ENCODE measurements around the gene MYH6.
"Not testable (repeated sequence)": the region's sequence is repeated elsewhere in the genome, so short reads cannot be mapped to it uniquely, and the experiment has no call there.

GRCh38 chr14:23456883-23457586, 49.0 kb upstream of the MYH6 start:
- not testable (repeated sequence) for TF ChIP-seq ZNF121 (CRISPR knock-in tag; IDR thresholded peaks at IDR 0.05); ZFP36L2 (CRISPR knock-in tag; IDR thresholded peaks at IDR 0.05); DMAP1 (CRISPR knock-in tag; IDR thresholded peaks at IDR 0.05); GATAD2A (CRISPR knock-in tag; IDR thresholded peaks at IDR 0.05); ZBTB42 (CRISPR knock-in tag; IDR thresholded peaks at IDR 0.05); ZNF451 (CRISPR knock-in tag; IDR thresholded peaks at IDR 0.05); NR2C2 (CRISPR knock-in tag; IDR thresholded peaks at IDR 0.05; ENCODE audit: borderline replicate concordance); POLR2A (IDR thresholded peaks at IDR 0.05; ENCODE audit: insufficient read depth in 1 of 2, low read depth in 2 of 2, low read length in 2 of 2)
- TF ChIP-seq, protein P1, sequence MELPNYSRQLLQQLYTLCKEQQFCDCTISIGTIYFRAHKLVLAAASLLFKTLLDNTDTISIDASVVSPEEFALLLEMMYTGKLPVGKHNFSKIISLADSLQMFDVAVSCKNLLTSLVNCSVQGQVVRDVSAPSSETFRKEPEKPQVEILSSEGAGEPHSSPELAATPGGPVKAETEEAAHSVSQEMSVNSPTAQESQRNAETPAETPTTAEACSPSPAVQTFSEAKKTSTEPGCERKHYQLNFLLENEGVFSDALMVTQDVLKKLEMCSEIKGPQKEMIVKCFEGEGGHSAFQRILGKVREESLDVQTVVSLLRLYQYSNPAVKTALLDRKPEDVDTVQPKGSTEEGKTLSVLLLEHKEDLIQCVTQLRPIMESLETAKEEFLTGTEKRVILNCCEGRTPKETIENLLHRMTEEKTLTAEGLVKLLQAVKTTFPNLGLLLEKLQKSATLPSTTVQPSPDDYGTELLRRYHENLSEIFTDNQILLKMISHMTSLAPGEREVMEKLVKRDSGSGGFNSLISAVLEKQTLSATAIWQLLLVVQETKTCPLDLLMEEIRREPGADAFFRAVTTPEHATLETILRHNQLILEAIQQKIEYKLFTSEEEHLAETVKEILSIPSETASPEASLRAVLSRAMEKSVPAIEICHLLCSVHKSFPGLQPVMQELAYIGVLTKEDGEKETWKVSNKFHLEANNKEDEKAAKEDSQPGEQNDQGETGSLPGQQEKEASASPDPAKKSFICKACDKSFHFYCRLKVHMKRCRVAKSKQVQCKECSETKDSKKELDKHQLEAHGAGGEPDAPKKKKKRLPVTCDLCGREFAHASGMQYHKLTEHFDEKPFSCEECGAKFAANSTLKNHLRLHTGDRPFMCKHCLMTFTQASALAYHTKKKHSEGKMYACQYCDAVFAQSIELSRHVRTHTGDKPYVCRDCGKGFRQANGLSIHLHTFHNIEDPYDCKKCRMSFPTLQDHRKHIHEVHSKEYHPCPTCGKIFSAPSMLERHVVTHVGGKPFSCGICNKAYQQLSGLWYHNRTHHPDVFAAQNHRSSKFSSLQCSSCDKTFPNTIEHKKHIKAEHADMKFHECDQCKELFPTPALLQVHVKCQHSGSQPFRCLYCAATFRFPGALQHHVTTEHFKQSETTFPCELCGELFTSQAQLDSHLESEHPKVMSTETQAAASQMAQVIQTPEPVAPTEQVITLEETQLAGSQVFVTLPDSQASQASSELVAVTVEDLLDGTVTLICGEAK (IDR thresholded peaks at IDR 0.05), result not testable (repeated sequence)
- TF ChIP-seq, protein P1 (CRISPR knock-in tag; IDR thresholded peaks at IDR 0.05), result not testable (repeated sequence)
- TF ChIP-seq CAMTA2 (CRISPR knock-in tag; IDR thresholded peaks at IDR 0.05; ENCODE audit: borderline replicate concordance), result peak; percentile 37; the same call in 1 of the 2 replicates
- TF ChIP-seq, protein P2, sequence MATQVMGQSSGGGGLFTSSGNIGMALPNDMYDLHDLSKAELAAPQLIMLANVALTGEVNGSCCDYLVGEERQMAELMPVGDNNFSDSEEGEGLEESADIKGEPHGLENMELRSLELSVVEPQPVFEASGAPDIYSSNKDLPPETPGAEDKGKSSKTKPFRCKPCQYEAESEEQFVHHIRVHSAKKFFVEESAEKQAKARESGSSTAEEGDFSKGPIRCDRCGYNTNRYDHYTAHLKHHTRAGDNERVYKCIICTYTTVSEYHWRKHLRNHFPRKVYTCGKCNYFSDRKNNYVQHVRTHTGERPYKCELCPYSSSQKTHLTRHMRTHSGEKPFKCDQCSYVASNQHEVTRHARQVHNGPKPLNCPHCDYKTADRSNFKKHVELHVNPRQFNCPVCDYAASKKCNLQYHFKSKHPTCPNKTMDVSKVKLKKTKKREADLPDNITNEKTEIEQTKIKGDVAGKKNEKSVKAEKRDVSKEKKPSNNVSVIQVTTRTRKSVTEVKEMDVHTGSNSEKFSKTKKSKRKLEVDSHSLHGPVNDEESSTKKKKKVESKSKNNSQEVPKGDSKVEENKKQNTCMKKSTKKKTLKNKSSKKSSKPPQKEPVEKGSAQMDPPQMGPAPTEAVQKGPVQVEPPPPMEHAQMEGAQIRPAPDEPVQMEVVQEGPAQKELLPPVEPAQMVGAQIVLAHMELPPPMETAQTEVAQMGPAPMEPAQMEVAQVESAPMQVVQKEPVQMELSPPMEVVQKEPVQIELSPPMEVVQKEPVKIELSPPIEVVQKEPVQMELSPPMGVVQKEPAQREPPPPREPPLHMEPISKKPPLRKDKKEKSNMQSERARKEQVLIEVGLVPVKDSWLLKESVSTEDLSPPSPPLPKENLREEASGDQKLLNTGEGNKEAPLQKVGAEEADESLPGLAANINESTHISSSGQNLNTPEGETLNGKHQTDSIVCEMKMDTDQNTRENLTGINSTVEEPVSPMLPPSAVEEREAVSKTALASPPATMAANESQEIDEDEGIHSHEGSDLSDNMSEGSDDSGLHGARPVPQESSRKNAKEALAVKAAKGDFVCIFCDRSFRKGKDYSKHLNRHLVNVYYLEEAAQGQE (IDR thresholded peaks at IDR 0.05; ENCODE audit: borderline replicate concordance in 1 of 2, low read depth in 1 of 2, low read length in 2 of 2), result not testable (repeated sequence)
